Thyroid gland (tissue), 4 donors: ENCODE measurements around the gene ELFN2.
"Not testable (repeated sequence)": the region's sequence is repeated elsewhere in the genome, so short reads cannot be mapped to it uniquely, and the experiment has no call there.

Experiments
- POLR2A ChIP-seq, 2 donors: fragments of 450-650 bp; IDR thresholded peaks; one replicate each; pipeline ENCODE4 v1.6.1; 2017; ENCODE audit warnings: antibody characterized with exemption in 2 of 2, mild to moderate bottlenecking in 2 of 2, moderate library complexity in 1 of 2
- TF ChIP-seq, protein P1 (sequence below), 6 experiments: fragments of 200-600 bp in 3 of 6; fragments of 450-650 bp in 3 of 6; sonication (generic) in 3 of 6; IDR thresholded peaks; one replicate each; pipeline ENCODE4 v1.5.1; 2016 to 2019; ENCODE audit warnings: antibody characterized with exemption in 6 of 6, mild to moderate bottlenecking in 2 of 6, inconsistent platforms in 1 of 6, moderate library complexity in 1 of 6

DNA sequence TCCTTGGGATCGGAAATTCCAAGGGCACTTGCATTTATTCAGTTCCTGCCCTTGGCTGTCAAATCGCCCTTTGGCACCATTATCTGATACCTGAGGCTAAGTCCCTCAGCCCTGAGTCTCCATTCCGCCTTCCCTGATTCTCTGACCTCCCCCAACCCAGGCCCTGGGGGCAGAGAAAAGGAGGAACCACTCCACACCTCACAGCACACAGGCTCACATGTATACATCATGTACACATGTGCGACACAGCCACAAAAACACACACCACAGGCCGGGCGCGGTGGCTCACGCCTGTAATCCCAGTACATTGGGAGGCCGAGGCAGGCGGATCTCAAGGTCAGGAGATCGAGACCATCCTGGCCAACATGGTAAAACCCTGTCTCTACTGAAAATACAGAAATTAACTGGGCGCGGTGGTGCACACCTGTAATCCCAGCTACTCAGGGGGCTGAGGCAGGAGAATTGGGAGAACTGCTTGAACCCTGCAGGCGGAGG lies 41.0 kb upstream of the ELFN2 start:
- TF ChIP-seq, protein P1, sequence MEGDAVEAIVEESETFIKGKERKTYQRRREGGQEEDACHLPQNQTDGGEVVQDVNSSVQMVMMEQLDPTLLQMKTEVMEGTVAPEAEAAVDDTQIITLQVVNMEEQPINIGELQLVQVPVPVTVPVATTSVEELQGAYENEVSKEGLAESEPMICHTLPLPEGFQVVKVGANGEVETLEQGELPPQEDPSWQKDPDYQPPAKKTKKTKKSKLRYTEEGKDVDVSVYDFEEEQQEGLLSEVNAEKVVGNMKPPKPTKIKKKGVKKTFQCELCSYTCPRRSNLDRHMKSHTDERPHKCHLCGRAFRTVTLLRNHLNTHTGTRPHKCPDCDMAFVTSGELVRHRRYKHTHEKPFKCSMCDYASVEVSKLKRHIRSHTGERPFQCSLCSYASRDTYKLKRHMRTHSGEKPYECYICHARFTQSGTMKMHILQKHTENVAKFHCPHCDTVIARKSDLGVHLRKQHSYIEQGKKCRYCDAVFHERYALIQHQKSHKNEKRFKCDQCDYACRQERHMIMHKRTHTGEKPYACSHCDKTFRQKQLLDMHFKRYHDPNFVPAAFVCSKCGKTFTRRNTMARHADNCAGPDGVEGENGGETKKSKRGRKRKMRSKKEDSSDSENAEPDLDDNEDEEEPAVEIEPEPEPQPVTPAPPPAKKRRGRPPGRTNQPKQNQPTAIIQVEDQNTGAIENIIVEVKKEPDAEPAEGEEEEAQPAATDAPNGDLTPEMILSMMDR (IDR thresholded peaks at IDR 0.05) = not testable (repeated sequence)
- not testable (repeated sequence) for TF ChIP-seq POLR2A (IDR thresholded peaks at IDR 0.05)
